ENCODE results near the gene TLCD2. TPM values are rescaled to one million over a fixed set of nuclear protein-coding genes. Genes with fewer than 3 reads are reported as not detected.

TLCD2 gene
- total and polyA plus RNA-seq, 2 of the 13 experiments (the other 11 are each of a cell fraction or from before 2014, with no cell fraction given) = 0.90 to 1.1 TPM

DNA sequence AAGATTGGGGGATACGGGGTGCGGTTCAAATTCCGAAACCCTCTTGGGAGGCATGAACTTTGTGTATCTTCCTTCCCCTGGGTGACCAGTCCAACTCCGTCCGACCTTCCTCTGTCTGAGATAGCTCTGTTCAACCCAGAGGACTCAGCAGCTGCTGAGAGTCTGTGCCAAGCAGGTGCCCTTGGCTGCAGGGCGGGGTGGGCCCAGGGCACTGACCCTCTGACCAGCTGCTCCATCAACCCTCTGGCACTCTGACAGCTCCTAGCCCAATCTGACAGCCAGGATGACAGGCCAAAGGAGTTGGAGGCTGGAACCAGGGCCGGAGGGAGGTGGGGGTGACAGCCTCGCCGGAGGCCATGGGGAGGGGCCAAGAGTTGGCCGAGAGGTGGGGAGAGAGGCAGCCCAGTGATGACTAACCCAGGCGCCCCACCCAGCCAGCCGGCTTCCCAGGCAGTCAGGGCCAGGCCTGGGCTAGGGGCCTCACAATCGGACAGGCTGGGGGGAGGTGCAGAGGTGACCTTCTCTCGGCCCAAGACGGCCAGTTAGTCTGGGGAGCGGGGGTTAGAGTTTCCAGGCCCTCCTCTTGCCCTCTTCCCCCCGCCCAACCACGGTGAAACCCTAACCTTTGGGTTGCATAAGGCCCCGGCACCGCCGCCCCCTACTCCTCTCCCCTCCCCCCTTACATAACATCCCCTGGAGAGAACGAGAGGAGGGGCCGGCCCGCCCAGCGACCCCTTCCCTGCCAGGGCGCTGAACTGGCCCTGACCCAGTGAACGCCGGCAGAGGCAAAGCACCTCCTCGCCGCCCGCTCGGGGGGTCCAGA lies 5.0 kb upstream of the TLCD2 start (continued):
- TF ChIP-seq, protein P1, sequence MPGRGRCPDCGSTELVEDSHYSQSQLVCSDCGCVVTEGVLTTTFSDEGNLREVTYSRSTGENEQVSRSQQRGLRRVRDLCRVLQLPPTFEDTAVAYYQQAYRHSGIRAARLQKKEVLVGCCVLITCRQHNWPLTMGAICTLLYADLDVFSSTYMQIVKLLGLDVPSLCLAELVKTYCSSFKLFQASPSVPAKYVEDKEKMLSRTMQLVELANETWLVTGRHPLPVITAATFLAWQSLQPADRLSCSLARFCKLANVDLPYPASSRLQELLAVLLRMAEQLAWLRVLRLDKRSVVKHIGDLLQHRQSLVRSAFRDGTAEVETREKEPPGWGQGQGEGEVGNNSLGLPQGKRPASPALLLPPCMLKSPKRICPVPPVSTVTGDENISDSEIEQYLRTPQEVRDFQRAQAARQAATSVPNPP (CRISPR knock-in tag; IDR thresholded peaks at IDR 0.05) = no peak
- TF ChIP-seq ZNF232 (CRISPR knock-in tag; IDR thresholded peaks at IDR 0.05; ENCODE audit: borderline replicate concordance) (no peak), GLI4 (CRISPR knock-in tag; IDR thresholded peaks at IDR 0.05; ENCODE audit: borderline replicate concordance) (no peak), NCOA5 (CRISPR knock-in tag; IDR thresholded peaks at IDR 0.05) (no peak), TOE1 (CRISPR knock-in tag; IDR thresholded peaks at IDR 0.05) (no peak), ZNF484 (CRISPR knock-in tag; IDR thresholded peaks at IDR 0.05; ENCODE audit: borderline replicate concordance, low read depth) (no peak), ZNF747 (CRISPR knock-in tag; IDR thresholded peaks at IDR 0.05; ENCODE audit: borderline replicate concordance) (no peak), ATM (IDR thresholded peaks at IDR 0.05; ENCODE audit: borderline replicate concordance) (no peak), ZNF816 (CRISPR knock-in tag; IDR thresholded peaks at IDR 0.05; ENCODE audit: borderline replicate concordance) (peak; percentile 54; the same call in 1 of the 2 replicates), SMARCC2 (IDR thresholded peaks at IDR 0.05) (no peak), KLF13 (CRISPR knock-in tag; IDR thresholded peaks at IDR 0.05) (peak; percentile 51; the same call in 1 of the 2 replicates), HOXA7 (CRISPR knock-in tag; IDR thresholded peaks at IDR 0.05) (no peak), ZBTB7A (CRISPR knock-in tag; IDR thresholded peaks at IDR 0.05) (no peak), ZNF160 (CRISPR knock-in tag; IDR thresholded peaks at IDR 0.05) (no peak; the same call in 1 of the 2 replicates), MAFG (CRISPR knock-in tag; IDR thresholded peaks at IDR 0.05) (no peak), TGIF2 (CRISPR knock-in tag; IDR thresholded peaks at IDR 0.05) (peak; percentile 96)
- TF ChIP-seq, protein P2, sequence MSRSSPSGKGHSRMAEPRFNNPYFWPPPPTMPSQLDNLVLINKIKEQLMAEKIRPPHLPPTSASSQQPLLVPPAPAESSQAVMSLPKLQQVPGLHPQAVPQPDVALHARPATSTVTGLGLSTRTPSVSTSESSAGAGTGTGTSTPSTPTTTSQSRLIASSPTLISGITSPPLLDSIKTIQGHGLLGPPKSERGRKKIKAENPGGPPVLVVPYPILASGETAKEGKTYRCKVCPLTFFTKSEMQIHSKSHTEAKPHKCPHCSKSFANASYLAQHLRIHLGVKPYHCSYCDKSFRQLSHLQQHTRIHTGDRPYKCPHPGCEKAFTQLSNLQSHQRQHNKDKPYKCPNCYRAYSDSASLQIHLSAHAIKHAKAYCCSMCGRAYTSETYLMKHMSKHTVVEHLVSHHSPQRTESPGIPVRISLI (CRISPR knock-in tag; IDR thresholded peaks at IDR 0.05; ENCODE audit: borderline replicate concordance) = no peak
- TF ChIP-seq, protein P3, sequence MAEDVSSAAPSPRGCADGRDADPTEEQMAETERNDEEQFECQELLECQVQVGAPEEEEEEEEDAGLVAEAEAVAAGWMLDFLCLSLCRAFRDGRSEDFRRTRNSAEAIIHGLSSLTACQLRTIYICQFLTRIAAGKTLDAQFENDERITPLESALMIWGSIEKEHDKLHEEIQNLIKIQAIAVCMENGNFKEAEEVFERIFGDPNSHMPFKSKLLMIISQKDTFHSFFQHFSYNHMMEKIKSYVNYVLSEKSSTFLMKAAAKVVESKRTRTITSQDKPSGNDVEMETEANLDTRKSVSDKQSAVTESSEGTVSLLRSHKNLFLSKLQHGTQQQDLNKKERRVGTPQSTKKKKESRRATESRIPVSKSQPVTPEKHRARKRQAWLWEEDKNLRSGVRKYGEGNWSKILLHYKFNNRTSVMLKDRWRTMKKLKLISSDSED (CRISPR knock-in tag; IDR thresholded peaks at IDR 0.05) = no peak
- TF ChIP-seq, protein P4, sequence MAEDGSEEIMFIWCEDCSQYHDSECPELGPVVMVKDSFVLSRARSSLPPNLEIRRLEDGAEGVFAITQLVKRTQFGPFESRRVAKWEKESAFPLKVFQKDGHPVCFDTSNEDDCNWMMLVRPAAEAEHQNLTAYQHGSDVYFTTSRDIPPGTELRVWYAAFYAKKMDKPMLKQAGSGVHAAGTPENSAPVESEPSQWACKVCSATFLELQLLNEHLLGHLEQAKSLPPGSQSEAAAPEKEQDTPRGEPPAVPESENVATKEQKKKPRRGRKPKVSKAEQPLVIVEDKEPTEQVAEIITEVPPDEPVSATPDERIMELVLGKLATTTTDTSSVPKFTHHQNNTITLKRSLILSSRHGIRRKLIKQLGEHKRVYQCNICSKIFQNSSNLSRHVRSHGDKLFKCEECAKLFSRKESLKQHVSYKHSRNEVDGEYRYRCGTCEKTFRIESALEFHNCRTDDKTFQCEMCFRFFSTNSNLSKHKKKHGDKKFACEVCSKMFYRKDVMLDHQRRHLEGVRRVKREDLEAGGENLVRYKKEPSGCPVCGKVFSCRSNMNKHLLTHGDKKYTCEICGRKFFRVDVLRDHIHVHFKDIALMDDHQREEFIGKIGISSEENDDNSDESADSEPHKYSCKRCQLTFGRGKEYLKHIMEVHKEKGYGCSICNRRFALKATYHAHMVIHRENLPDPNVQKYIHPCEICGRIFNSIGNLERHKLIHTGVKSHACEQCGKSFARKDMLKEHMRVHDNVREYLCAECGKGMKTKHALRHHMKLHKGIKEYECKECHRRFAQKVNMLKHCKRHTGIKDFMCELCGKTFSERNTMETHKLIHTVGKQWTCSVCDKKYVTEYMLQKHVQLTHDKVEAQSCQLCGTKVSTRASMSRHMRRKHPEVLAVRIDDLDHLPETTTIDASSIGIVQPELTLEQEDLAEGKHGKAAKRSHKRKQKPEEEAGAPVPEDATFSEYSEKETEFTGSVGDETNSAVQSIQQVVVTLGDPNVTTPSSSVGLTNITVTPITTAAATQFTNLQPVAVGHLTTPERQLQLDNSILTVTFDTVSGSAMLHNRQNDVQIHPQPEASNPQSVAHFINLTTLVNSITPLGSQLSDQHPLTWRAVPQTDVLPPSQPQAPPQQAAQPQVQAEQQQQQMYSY (CRISPR knock-in tag; IDR thresholded peaks at IDR 0.05) = no peak

All from HepG2 (cell line).